GM19238 (cell line): Measurements from ENCODE around the gene CHRNE.
"Not testable (repeated sequence)": the region's sequence is repeated elsewhere in the genome, so short reads cannot be mapped to it uniquely, and the experiment has no call there.

Experiments used
- DNase-seq: peaks from one replicate; pipeline ENCODE4 v3.0.0; 2011; ENCODE audit warnings: low spot score; ENCODE audit not compliant: insufficient read length

Gene CHRNE

DNA sequence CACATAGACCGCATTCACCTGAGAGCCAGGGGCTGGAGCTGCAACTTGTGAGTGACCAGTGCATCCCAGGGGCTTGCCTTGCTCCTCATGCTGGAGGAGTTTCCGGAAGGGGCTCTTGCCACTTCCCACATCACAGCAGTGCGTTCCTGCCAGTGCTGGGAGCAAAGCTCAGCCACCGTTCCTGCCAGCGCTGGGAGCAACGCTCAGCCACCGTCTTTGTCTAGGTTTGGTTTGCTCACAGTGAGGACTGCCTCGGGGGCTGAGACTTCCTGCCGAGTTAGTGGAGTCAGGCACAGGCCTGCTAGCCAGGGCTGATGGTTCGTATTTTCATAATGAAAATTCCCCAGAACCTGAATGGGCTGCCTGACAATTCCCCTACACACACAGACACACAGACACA, 5.4 kb upstream of the CHRNE start:
- DNase-seq: no peak

DNA sequence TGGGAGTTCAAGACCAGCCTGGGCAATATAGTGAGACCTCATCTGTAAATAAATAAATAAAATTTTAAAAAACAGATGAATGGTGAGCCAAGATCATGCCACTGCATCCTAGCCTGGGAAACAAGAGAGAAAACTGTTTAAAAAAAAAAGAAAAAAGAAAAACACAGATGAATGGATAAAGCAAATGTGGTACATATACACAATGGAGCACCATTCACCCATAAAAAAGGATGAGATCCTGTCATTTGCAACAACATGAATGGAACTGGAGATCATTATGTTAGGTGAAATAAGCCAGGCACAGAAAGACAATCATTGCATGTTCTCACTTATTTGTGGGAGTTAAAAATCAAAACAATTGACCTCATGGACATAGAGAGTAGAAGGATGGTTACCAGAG, 3.7 kb upstream of the CHRNE start:
- DNase-seq: not testable (repeated sequence)

DNA sequence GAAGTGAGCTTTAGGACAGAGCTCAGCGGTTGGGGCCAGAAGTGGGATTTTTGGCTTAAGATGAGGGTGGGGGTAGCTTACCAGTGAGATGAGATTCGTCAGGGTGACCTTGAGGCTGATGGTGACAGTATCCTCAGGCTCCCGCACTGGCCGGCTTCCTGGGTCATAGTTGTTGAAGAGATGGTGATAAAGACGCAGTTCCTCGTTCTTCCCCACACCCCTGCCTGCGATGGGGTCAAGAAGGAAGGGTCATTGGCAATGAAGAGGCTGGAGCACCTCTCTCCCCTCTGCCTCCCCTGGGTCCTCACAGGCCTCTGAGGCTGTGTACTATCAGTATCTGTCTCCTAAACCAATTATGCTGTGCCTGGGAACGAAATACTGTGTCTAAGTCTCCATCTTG, 358 bp downstream of the CHRNE start:
- no peak for DNase-seq

DNA sequence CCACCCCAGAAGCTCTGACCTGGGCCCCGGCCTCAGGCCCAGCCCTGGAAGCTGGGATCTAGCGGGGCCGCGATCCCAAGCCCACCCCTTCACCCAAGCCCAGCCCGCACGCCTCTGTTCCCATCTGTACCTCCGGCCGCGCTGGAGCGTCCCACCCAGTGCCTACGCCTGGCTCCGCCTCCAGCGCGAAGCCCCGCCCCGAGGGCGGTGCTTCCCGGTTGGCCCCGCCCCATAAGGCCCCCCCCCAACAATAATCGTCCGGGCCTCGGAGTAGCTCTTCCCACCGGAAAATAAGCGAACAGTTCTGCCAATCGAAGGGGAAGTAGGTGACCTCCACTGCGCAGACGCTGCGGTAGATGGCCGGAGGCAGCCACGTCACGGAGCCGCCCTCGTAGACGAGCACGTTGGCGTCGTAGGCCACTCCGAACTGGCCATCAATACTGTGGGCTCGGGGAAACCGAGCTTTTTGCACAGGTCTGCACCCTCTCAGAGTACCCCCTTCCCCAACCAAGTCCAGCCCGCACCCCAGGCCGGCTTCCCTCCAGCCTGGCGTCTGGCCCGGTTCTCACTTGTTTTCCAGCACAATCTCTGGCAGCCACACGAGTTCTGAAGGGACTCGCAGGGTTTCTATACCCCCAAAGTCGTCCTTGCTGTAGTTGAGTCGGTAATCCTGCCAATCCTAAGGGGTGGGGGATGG, 1.1 kb downstream of the CHRNE start:
- no peak for DNase-seq

DNA sequence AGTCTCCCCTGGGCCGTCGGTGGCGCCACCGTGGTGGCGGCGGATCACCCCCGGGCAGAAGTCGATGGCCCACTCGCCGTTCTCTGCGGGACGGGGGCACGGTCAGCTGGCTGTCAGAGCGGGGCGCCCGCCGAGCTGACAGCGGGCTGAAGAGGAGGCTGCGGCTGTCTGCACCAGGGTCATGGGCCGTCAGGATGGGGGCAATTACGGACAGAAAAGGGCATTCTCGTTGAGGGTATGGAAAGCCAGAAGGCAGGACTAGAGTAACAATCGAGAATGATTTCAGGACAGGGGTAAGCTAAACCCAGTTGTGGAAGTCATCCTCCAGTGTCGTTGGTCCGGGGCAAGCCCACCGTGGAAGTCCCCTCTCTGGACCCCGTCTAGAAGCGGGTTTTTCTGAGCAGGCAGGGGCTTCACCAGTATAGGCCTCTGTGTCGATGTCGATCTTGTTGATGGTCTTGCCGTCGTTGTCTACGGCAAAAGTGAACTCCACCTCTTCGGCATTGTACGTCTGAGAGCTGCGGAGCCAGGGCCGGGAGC, 1.7 kb downstream of the CHRNE start:
- DNase-seq: no peak

DNA sequence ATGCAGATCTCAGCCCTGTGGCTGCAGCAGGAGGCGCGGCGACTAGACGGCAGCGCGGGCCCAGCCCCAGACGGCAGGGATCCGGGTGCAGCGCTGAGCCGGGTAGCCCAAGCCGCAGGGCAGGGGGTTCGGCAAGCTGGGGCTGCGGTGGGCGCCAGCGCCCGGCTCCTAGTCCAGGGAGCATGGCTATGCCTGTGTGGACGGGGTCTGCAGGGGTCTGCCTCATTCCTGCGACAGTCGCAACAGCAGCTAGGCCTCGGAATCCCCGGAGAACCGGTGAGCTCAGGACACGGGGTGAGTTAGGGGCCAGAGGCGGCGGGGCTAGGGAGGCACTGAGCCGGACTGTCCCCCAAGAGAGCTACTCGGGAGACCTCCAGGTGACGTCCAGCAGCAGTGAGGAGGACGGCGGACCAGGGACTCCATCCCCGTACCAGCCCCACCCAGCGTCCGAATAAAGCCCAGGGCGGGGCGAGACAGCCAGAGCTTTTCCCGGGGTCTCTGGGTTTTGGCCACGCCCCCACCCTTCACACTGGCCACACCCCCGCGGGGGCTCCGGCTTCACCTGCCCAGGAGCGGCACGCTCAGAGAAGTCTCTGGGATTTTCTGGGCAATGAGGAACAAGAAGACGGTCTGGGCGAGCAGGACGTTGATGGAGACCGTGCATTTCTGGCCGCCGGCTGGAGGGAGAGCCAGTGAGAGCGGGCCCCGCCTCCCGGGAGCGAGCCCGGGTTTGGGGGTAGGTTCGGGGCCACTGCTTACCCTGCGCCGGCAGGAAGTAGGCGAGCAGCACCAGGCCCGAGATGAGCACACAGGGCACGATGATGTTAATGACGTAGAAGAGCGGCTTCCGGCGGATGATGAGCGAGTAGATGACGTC, 2.4 kb downstream of the CHRNE start:
- DNase-seq: no peak

DNA sequence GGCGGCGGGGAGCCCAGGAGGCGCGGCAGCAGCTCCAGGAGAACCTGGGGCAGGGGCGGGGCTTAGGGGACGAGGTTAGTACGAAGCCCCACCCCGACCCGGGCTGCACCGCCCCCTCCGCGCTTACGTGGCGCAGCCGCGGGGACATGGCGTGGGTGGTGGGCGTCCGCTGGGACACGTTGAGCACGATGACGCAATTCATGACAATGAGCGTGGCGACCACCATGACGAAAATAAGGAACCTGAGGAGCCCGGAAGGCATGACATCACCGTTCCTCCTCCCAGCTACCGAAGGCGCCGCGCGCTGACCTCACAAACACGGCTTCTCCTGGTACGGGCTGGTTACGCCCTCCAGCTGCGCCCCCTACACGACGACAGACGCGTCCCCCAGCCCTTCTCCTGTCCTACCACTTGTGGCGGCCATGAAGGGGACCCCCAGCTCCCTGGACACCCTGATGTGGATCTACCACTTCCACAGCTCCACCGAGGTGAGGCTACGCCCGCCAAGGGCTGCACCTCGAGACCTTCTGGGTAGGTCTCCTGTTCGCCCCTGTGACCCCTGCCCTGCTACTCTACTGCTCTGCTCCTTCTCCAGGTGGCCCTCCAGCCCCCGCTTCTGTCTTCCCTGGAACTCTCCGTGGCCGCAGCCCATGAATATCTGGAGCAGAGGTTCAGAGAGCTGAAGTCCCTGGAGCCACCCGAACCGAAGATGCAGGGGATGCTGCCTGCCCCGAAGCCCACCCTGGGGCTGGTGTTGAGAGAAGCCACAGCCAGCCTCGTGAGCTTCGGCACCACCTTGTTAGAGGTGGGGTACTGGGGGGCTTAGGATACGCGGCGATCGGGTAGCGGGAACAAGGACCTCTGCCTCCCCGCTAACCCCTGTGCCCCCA, 3.3 kb downstream of the CHRNE start, which contains the start of gene C17orf107:
TSS of gene C17orf107 (plus strand) at position 196 of the 890 bp plus-strand sequence. CDS start at position 423, 227 bp downstream.
- DNase-seq: peak; percentile 63

DNA sequence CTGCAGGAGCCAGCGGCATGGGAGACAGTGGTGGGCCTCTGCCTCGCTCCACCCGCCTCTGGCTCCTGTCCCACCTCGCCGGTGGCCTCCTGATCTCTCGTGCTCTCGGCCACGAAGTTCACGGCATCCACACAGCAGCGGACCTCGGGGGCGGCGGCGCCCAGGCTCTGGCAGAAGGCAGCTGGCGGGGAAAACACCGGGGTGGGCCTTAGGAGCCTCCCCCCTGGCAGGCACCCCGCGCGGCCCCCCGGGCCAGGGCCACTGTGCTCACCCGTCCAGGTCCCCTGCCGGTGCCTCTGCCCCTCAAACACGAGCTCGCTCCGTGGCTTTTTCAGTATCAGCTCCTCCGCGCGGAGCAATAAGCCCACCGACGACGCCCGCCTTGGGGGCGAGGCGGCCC, 4.0 kb downstream of the CHRNE start:
- no peak for DNase-seq

DNA sequence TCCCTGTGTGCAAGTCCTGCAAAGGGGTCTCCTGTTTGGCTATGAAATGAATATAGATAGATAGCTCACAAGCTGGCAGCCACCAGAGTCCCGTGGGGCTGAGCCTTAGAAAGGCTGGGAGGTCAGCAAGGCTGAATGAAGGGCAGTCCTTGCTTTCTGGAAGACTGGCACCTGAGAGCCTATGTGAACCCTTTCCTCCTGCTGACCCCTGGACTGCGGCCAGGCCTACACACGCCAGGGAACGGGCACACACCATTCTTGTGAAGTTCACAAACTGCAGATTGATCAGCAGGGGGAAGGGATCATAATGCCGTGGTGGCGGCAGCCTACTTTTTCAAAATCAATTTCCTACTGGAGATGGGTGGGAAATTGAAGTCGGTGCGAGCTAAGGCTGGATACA, 4.5 kb downstream of the CHRNE start:
- DNase-seq: no peak

DNA sequence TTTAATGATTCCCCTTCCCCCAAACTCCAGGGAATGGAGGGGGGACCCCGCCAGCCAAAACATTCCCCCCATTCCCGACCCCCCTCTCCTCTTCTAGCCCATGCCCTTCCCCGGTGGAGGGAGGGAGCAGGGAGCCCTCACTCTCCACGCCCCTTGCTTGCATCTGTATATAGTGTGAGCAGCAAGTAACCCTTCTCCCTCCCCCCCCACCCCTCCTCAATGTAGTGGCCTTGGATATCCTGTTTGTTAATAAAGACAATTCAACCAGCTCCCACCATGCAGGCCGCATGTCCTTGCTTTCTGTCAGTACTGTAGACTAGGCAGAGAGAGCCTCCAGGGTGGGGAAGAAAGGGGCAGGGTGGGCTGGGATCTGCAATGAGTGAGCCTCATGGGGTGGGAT, 5.1 kb downstream of the CHRNE start:
- DNase-seq: no peak

DNA sequence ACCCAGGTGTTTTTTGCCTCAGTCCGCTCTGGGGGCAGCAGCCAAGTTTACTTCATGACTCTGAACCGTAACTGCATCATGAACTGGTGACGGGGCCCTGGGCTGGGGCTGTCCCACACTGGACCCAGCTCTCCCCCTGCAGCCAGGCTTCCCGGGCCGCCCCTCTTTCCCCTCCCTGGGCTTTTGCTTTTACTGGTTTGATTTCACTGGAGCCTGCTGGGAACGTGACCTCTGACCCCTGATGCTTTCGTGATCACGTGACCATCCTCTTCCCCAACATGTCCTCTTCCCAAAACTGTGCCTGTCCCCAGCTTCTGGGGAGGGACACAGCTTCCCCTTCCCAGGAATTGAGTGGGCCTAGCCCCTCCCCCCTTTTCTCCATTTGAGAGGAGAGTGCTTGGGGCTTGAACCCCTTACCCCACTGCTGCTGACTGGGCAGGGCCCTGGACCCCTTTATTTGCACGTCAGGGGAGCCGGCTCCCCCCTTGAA, 5.7 kb downstream of the CHRNE start:
- no peak for DNase-seq

DNA sequence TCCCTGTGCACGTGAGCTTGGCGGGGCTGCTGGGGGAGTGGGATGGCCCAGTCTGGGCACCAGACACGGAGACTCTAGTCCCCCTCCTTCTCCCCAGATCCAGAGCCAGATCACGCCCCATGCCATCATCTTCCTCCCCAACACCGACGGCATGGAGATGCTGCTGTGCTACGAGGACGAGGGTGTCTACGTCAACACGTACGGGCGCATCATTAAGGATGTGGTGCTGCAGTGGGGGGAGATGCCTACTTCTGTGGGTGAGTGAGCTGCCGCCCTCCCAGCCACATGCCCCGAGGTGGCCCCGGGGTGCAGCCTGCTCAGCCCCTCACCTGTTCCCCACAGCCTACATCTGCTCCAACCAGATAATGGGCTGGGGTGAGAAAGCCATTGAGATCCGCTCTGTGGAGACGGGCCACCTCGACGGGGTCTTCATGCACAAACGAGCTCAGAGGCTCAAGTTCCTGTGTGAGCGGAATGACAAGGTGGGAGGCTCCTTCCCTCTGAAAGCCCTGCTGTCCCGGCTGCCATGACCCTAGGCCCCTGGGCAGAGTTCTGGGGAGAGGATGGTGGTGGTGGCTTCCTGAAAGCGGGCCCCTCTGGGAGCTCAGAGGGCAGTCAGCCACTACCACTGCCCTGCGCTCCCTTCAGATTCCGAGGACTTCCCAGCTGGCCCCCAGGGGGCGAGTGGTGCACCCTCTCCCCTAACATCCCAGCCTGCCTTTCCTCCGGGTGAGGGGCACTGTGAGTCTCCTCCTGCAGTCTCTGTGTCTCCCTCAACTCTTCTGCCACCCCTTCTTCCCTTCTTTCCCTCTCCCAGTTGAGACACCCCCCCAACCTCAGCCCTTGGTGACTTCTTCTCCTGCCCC, 6.3 kb downstream of the CHRNE start:
- no peak for DNase-seq

DNA sequence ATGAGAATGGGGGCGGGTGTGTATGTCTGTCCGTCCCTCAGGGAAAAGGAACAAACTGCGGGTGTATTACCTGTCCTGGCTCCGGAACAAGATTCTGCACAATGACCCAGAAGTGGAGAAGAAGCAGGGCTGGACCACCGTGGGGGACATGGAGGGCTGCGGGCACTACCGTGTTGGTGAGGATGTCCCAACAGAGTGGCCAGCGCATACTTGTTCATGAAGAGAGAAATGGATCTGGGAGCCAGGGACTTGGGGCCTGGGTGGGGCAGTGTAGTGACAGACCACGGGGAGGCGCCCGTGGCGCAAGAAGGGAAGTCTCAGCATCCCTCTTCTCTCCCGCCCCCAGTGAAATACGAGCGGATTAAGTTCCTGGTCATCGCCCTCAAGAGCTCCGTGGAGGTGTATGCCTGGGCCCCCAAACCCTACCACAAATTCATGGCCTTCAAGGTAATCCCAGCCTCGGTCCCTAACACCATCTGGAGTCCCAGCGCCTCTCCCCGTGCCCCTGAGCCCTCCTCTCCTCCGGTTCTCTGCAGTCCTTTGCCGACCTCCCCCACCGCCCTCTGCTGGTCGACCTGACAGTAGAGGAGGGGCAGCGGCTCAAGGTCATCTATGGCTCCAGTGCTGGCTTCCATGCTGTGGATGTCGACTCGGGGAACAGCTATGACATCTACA, 7.1 kb downstream of the CHRNE start:
- no peak for DNase-seq

DNA sequence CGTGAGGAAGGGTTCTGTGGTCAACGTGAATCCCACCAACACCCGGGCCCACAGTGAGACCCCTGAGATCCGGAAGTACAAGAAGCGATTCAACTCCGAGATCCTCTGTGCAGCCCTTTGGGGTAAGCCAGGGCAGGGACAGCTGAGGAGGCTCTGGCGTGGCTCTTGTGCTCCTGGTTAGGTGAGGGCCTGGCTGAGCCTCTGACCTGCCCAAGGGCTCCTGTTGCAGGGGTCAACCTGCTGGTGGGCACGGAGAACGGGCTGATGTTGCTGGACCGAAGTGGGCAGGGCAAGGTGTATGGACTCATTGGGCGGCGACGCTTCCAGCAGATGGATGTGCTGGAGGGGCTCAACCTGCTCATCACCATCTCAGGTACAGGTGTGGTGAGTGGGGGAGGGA, 7.8 kb downstream of the CHRNE start:
- DNase-seq: no peak

DNA sequence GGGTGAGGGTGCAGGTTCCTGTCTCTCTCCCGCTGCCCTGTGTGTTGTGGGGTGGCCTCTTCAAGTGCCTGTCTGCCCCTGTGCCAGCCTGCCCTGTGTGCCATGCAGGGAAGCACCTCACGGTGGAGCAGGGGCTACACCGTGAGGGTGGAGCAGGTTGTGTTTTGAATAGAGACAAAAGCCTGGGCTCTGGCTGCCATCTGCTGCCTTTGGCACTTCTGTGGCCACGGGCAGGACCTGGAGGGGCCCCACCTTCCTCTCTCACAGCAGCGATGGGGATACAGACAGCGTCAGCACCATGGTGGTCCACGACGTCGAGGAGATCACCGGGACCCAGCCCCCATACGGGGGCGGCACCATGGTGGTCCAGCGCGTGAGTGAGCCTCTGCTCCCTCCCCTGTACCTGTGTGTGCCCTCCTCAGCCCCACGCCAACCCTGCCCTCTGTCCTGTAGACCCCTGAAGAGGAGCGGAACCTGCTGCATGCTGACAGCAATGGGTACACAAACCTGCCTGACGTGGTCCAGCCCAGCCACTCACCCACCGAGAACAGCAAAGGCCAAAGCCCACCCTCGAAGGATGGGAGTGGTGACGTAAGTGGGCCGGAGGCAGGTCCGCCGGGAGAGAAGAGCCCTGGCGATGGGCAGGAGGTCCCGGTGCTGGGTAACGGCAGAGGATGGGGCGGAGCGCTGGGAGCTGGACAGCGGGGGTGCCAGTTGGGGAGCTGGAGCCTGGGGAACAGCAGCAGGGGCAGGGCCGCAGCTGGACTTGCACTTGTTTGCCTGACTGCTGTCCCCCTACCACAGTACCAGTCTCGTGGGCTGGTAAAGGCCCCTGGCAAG, 9.0 kb downstream of the CHRNE start:
- DNase-seq: no peak

DNA sequence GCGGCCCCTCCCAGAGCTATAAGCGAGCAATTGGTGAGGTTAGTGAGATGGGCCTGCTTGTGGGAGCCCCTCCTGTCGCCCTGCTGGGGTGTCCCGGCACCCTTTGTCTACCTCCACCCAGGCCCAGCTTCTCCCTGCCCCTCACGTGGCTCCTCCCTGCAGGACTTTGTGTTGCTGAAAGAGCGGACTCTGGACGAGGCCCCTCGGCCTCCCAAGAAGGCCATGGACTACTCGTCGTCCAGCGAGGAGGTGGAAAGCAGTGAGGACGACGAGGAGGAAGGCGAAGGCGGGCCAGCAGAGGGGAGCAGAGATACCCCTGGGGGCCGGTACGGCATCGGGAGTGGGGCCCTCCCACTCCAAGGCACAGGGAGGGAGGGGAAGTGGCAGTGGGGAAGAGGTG, 9.6 kb downstream of the CHRNE start:
- DNase-seq: no peak

DNA sequence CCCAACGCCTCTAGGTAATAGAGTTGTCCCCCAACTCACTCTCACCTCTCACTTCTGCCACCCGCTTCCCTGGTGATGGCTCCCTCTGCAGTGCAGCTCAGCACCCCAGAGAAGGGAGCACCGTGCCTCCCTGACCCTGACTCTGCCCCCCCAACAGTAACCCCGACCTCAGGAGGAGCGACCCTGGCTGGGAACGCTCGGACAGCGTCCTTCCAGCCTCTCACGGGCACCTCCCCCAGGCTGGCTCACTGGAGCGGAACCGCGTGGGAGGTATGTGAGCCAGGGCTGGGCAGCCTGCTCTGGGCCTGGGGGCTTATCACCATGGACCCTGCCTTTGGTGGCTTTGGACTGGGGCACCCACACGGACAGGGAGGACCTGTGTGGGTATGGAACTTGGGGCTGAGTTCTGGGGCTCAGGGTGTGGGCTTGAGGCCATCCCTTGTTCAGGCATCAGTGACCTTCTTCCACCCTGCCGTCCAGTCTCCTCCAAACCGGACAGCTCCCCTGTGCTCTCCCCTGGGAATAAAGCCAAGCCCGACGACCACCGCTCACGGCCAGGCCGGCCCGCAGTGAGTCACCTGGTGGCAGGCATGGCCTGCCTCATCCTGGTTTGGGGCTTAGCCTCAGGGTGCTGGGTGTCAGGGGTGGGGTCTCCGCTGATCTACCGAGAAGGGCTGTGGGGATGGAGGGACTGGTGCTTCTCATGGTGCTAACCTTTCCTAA, 10.2 kb downstream of the CHRNE start:
- DNase-seq: no peak
